GM12878 (cell line): ENCODE data around the gene TCP1. TPM values are rescaled to one million over a fixed set of nuclear protein-coding genes. Genes with fewer than 3 reads are reported as not detected.
A peak's percentile ranks its signal among the peaks of the same experiment; 100 is the strongest.

Experiments used
- ATAC-seq: fragments of 200-7000 bp; cut with Tn5 transposase; 3 replicates; pipeline ENCODE4 v1.9.1; 2020; ENCODE audit warnings: mild to moderate bottlenecking, moderate library complexity
- BruUV-seq: library from RNA; stranded (reverse); fragments of 400-500 nt; replicated peaks from 2 replicates; lab custom pipeline; 2021; lab: Mats Ljungman, UMichigan
- CTCF ChIA-PET: fragments of 300-600 bp; sonication (Branson Sonifier 250); formaldehyde crosslinking; extraction: SDS; loops from one replicate; lab custom pipeline; 2021; ENCODE audit warnings: inconsistent platforms; lab: Yijun Ruan, JAX
- POLR2A ChIA-PET: fragments of 350-600 bp; formaldehyde crosslinking; extraction: SDS; loops from one replicate; lab custom pipeline; 2021; ENCODE audit warnings: inconsistent platforms; lab: Charles Lee
- RAD21 ChIA-PET: fragments of 300-600 bp; sonication (Branson Sonifier 250); formaldehyde crosslinking; loops from one replicate; lab custom pipeline; 2023; ENCODE audit warnings: antibody characterized with exemption; ENCODE audit not compliant: unreplicated experiment; lab: Charles Lee
- SMC1A ChIA-PET: fragments of 300-600 bp; sonication (Branson Sonifier 250); formaldehyde crosslinking; loops from one replicate; lab custom pipeline; 2023; ENCODE audit not compliant: unreplicated experiment, uncharacterized antibody; lab: Charles Lee
- DNase-seq: peaks from one replicate; pipeline ENCODE4 v3.0.0-alpha.2; 2011; ENCODE audit warnings: low read depth, low spot score
- FAIRE-seq: peaks from 3 replicates; lab custom pipeline; 2011; peaks lifted over from hg19 to GRCh38; lab: Jason Lieb, UNC
- H2AFZ ChIP-seq: 2 replicates; pipeline ENCODE4 v1.6.0; 2011; ENCODE audit warnings: low read depth, low read length, control low read depth; ENCODE audit not compliant: control insufficient read depth
- H3K27ac ChIP-seq: 2 replicates; pipeline ENCODE4 v1.5.1; 2011; ENCODE audit warnings: control low read depth; ENCODE audit not compliant: control insufficient read depth, insufficient read depth
- H3K27me3 ChIP-seq, 2 experiments: replicated peaks in 1 of 2; 2 replicates each; pipeline versions ENCODE4 v1.6.0 to v1.6.1; 2011; ENCODE audit warnings: low read length in 1 of 2; ENCODE audit not compliant: control insufficient read depth in 2 of 2, insufficient read depth in 2 of 2
- H3K36me3 ChIP-seq, 2 experiments: 2 replicates each; pipeline ENCODE4 v1.5.1; 2011; ENCODE audit warnings: low read length in 1 of 2; ENCODE audit not compliant: control insufficient read depth in 2 of 2, insufficient read depth in 2 of 2
- H3K4me1 ChIP-seq: 2 replicates; pipeline ENCODE4 v1.6.1; 2011; ENCODE audit warnings: mild to moderate bottlenecking, low read length, moderate library complexity, mixed read lengths; ENCODE audit not compliant: control insufficient read depth, insufficient read depth
- H3K4me2 ChIP-seq: 2 replicates; pipeline ENCODE4 v1.6.0; 2011; ENCODE audit warnings: control low read depth; ENCODE audit not compliant: control insufficient read depth, insufficient read depth
- H3K4me3 ChIP-seq: fragments of 200-600 bp; sonication (generic); 2 replicates; pipeline ENCODE4 v1.5.1; 2016
- H3K79me2 ChIP-seq: 2 replicates; pipeline ENCODE4 v1.6.0; 2011; ENCODE audit warnings: low read length; ENCODE audit not compliant: control insufficient read depth, insufficient read depth
- H3K9ac ChIP-seq: 2 replicates; pipeline ENCODE4 v1.8.0; 2011; ENCODE audit warnings: low read length, control low read depth, mixed read lengths; ENCODE audit not compliant: control insufficient read depth, insufficient read depth
- H3K9me3 ChIP-seq: replicated peaks from 3 replicates; pipeline ENCODE4 v1.5.1; 2011; ENCODE audit warnings: mild to moderate bottlenecking, low read length; ENCODE audit not compliant: control insufficient read depth, insufficient read depth
- H4K20me1 ChIP-seq: 2 replicates; pipeline ENCODE4 v1.6.0; 2011; ENCODE audit not compliant: control insufficient read depth, insufficient read depth
- CBFB ChIP-seq: IDR thresholded peaks from 2 replicates; pipeline ENCODE4 v1.6.1; 2016; ENCODE audit warnings: antibody characterized with exemption, low read depth
- EED ChIP-seq: sonication (generic); IDR thresholded peaks from 2 replicates; pipeline ENCODE4 v1.6.1; 2016; ENCODE audit warnings: antibody characterized with exemption, low read depth
- MXI1 ChIP-seq: fragments of 150-350 bp; IDR thresholded peaks from 2 replicates; pipeline ENCODE4 v1.6.1; 2011; ENCODE audit warnings: low read depth, mild to moderate bottlenecking, inconsistent platforms, low read length, improper control_type of control experiment
- PAX5 ChIP-seq: IDR thresholded peaks from 2 replicates; pipeline ENCODE4 v1.6.1; 2011; ENCODE audit warnings: low read depth, low read length, borderline replicate concordance
- POLR2A ChIP-seq: IDR thresholded peaks from 2 replicates; pipeline ENCODE4 v1.6.1; 2011; ENCODE audit warnings: low read depth, mild to moderate bottlenecking, low read length
- POLR2AphosphoS2 ChIP-seq: IDR thresholded peaks from 2 replicates; pipeline ENCODE4 v1.6.1; 2011; ENCODE audit warnings: low read depth, mild to moderate bottlenecking, low read length, improper control_type of control experiment, moderate library complexity
- POLR2AphosphoS5 ChIP-seq: IDR thresholded peaks from 2 replicates; pipeline ENCODE4 v1.6.1; 2011; ENCODE audit warnings: mild to moderate bottlenecking, low read length, inconsistent platforms
- SMAD5 ChIP-seq: IDR thresholded peaks from 2 replicates; pipeline ENCODE4 v1.6.1; 2016; ENCODE audit warnings: antibody characterized with exemption, low read depth
- TCF7 ChIP-seq: IDR thresholded peaks from 2 replicates; pipeline ENCODE4 v1.6.1; 2014; ENCODE audit warnings: antibody characterized with exemption, borderline replicate concordance
- ZBTB4 ChIP-seq: fragments of 450-650 bp; formaldehyde crosslinking; IDR thresholded peaks from 2 replicates; pipeline ENCODE4 v1.4.0; 2022; ENCODE audit warnings: mild to moderate bottlenecking, moderate library complexity
- WGBS: methylation state at CpG from one replicate; pipeline ENCODE4 v1.1.6; 2016; ENCODE audit warnings: low lambda C conversion rate; ENCODE audit not compliant: insufficient replicate concordance, insufficient coverage; ENCODE audit errors: missing lambda C conversion rate; 5-methylcytosine and 5-hydroxymethylcytosine counted together
- in situ Hi-C: fragments of 300-500 bp; cut with MboI; formaldehyde crosslinking; loops from 9 replicates; pipeline ENCODE4 v1.14.3; 2018; ENCODE audit warnings: mixed read lengths
- intact Hi-C: fragments of 100-400 bp; cut with micrococcal nuclease; formaldehyde crosslinking; loops from one replicate; pipeline ENCODE4 v1.14.2; 2022; ENCODE audit not compliant: unreplicated experiment
- polyA plus RNA-seq, 11 experiments: library from polyadenylated mRNA; depleted of rRNA in 4 of 11; unstranded in 6 of 11; stranded (reverse) in 5 of 11; fragments of >200 nt; fragmentation: Nextera tagmentation in 4 of 11; fragmentation: Illumina TruSeq in 1 of 11; extraction: Ambion mirVana in 4 of 11; extraction: Trizol in 1 of 11; gene quantifications; 1 replicate in 1 of 11; 2 replicates in 10 of 11; pipeline versions ENCODE4 v1.2.1 to v1.2.3, GENCODE V29; 2011 to 2016; ENCODE audit warnings: inconsistent platforms in 2 of 11, missing spikeins in 2 of 11, low read depth in 1 of 11
- total RNA-seq, 4 experiments: library from RNA; depleted of rRNA in 3 of 4; stranded (reverse); fragments of >200 nt in 3 of 4; fragmentation: Illumina TruSeq in 1 of 4; extraction: Trizol in 1 of 4; gene quantifications; 2 replicates each; pipeline versions ENCODE4 v1.2.1 to v1.2.3, GENCODE V29; 2013 to 2021
- TF ChIP-seq, protein P1 (sequence below): IDR thresholded peaks from 2 replicates; pipeline ENCODE4 v1.6.1; 2012; ENCODE audit warnings: low read depth, low read length, improper control_type of control experiment

The TCP1 gene
- total and polyA plus RNA-seq, 10 of the 15 experiments (the other 5 are each of a cell fraction or from before 2014, with no cell fraction given): 133 to 457 (median 306) TPM

DNA sequence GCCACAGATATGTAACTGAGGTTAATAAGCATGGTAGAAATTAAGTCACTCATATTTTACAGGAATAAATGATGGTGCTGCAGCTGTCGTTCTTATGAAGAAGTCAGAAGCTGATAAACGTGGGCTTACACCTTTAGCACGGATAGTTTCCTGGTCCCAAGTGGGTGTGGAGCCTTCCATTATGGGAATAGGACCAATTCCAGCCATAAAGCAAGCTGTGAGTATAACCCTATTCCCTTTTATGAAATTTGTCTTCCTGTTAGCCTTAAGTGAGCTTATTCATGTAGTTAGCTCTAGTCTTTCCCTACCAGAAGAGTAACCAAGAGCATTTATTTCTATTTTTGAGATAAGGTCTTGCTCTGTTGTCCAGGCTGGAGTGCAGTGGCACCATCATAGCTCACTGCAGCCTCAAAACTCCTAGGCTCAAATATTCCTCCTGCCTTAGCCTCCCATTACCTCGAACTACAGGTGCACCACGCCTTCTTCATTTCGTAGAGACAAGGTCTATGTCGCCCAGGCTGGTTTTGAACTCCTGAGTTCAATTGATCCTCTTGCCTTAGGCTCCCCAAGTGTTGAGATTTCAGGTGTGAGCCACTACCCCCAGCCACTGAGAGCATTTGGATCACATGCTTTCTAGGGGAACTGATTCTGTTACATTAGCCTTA is 12.0 kb downstream of the TCP1 start:
- no peak overlapping the region for H2AFZ ChIP-seq
- FAIRE-seq: no peak
- TF ChIP-seq TCF7 (no peak), POLR2A (peak; percentile 20; the same call in 1 of the 2 replicates), PAX5 (no peak), SMAD5 (peak; percentile 34; the same call in 1 of the 2 replicates), POLR2AphosphoS5 (peak; percentile 54; the same call in 1 of the 2 replicates), POLR2AphosphoS2 (0 out of 2 replicates have a peak, but pooled peaks have one; percentile 7), EED (no peak), ZBTB4 (no peak), CBFB (peak; percentile 10; the same call in 1 of the 2 replicates), MXI1 (no peak)
- TF ChIP-seq, protein P1, sequence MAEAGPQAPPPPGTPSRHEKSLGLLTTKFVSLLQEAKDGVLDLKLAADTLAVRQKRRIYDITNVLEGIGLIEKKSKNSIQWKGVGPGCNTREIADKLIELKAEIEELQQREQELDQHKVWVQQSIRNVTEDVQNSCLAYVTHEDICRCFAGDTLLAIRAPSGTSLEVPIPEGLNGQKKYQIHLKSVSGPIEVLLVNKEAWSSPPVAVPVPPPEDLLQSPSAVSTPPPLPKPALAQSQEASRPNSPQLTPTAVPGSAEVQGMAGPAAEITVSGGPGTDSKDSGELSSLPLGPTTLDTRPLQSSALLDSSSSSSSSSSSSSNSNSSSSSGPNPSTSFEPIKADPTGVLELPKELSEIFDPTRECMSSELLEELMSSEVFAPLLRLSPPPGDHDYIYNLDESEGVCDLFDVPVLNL: no peak
- TF ChIP-seq, all 136 proteins: peak for 5
- intact Hi-C loops (no loop called here), in situ Hi-C loops (no loop called here)
- Histone ChIP-seq H3K36me3 (peaks cover 3 to 42% of the 10 kb centered on the region in 2 experiments), H4K20me1 (no peaks in the 10 kb centered on the region), H3K4me1 (no peaks in the 10 kb centered on the region), H3K79me2 (no peaks in the 10 kb centered on the region; the same call in 1 of the 2 replicates), H3K4me2 (no peak overlapping the region), H3K9me3 (no peaks in the 10 kb centered on the region), H3K9ac (no peak overlapping the region), H3K27me3 (no peaks in the 10 kb centered on the region), H3K27ac (no peak overlapping the region), H3K4me3 (no peak overlapping the region)
- ChIA-PET POLR2A (interaction anchor here (0.6 to 1.2 kb wide), 3 partner anchors 13 to 165 kb away, joined by 3 to 5 read pairs (median 4); no protein-coding TSS in a partner anchor), SMC1A (interaction anchor here (0.7 kb wide), 1 partner anchor 29 kb away, joined by 3 read pairs; no protein-coding TSS in a partner anchor), CTCF (interaction anchor here (0.6 to 0.8 kb wide), 2 partner anchors 18 to 86 kb away, joined by 3 to 4 read pairs; no protein-coding TSS in a partner anchor), RAD21 (interaction anchor here (0.6 to 0.8 kb wide), 2 partner anchors 13 to 1316 kb away, joined by 3 read pairs; partner anchors contain the start of genes MRPL18 and TCP1)
- WGBS: 76% methylated on average over 7 of the region's 7 CpGs
- peak; percentile 14; the same call in 2 of the 3 replicates for ATAC-seq
- DNase-seq: no peak
- BruUV-seq: no TSS peak
